GM19438 (cell line): ENCODE data around the gene PACRG.

Experiments
- ATAC-seq: cut with Tn5 transposase; IDR thresholded peaks from one replicate; pipeline ENCODE4 v1.9.1; 2021; ENCODE audit warnings: low read depth; ENCODE audit not compliant: unreplicated experiment

Gene PACRG

GRCh38 chr6:163260111-163260895, 532.5 kb downstream of the PACRG start:
- no peak for ATAC-seq

DNA sequence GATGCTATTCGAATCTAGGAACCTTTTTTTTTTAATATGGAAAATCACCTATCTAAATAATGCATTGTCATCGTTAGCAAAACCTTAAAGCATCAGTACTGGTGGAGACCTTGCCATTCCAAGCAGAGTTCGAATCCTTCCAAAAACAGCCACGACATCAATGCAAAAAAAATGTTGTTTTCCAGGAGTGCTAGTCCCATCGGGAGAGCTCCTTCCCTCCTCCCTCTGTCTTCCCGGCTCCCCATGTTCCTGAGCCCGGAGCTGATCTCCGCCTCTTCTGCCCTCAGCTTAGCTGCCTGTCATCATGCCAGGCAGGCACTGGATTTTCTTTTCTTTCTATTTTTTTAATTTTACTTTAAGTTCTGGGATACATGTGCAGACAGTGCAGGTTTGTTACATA, 533.1 kb downstream of the PACRG start:
- no peak for ATAC-seq

GRCh38 chr6:163261361-163261760, 533.6 kb downstream of the PACRG start:
- ATAC-seq = no peak

GRCh38 chr6:163262080-163262479, 534.3 kb downstream of the PACRG start:
- ATAC-seq = no peak

DNA sequence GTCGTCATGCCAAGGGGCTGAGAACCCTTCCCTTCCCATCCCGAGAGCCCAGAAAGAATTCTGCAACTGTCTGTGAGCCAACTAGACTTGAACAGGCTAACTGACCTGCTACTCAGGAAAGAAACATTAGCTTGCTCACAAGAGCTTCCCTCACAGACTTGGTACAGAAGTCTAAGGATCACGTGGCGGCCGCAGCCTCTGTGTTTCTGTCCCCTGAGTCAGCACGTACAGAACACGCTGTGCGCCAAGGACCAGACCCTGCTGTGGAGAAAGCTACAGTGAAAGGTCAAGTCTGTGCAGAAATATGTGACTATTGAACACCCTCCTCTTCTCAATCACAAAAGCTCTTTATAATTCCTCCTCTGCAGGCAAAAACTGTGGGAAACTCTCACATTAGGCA, 535.4 kb downstream of the PACRG start:
- ATAC-seq = no peak

GRCh38 chr6:163263998-163264661, 536.4 kb downstream of the PACRG start:
- no peak for ATAC-seq

- ATAC-seq = no peak
Observed at GRCh38 chr6:163264662-163265035, 536.9 kb downstream of the PACRG start.

DNA sequence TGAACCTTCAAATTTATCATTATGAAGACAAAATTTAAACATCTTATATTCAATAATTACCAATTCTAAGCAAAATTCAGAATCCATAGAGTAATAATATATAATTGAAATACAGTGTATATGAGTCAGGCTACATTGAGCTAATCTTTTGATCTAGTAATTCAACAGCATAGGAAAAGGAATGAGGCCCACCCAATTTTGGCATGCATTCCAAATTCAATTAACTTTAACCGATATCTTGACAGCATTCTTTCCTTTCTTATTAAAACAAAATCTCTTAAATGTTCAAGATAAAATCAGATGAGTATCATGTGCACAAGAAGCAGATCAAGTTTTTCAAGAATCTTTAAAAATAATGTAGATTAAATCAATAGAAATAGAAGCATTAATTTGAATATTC, 553.9 kb downstream of the PACRG start:
- ATAC-seq = no peak

DNA sequence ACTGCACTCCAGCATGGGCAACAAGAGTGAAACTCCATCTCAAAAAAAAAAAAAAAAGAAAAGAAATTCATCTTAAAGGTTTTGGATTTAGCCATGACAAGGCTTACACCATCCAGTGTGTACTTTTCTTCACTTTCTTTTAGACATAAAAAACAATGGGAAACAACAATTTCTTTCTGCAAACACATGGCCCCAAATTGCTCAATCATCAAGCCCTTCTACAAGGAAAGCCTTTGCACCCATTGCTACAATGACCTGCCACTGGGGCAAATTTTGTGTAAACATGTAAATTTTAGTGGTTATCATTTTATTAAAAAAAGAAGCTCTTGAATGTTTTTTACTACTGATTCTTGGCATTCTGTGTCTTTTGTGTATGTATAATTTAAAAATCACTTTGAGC, 554.9 kb downstream of the PACRG start:
- ATAC-seq = no peak

GRCh38 chr6:163284151-163284550, 556.4 kb downstream of the PACRG start:
- ATAC-seq = no peak

GRCh38 chr6:163285691-163286090, 557.9 kb downstream of the PACRG start:
- ATAC-seq = no peak

DNA sequence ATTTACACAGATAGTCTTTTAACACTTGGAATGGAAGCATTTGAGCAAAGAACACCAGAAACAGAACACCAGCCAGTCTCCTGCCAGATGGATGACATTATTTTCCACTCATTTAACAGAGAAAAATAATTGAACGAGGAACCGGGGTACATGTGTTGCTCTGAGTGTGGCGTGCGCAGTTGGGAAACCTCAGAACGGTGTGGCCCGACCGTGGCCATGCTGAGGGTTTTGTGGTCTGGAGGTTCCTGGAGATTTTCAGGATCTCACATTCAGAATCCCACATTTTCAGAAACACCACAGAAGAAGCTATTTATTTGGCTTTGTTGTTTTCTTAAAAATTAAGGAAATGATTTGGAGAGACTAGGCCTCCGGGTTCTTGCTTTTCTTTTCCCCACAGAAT, 559.9 kb downstream of the PACRG start:
- no peak for ATAC-seq

GRCh38 chr6:163288066-163288465, 560.3 kb downstream of the PACRG start:
- ATAC-seq = no peak

- ATAC-seq = no peak
Observed at GRCh38 chr6:163288915-163289314, 561.1 kb downstream of the PACRG start.

DNA sequence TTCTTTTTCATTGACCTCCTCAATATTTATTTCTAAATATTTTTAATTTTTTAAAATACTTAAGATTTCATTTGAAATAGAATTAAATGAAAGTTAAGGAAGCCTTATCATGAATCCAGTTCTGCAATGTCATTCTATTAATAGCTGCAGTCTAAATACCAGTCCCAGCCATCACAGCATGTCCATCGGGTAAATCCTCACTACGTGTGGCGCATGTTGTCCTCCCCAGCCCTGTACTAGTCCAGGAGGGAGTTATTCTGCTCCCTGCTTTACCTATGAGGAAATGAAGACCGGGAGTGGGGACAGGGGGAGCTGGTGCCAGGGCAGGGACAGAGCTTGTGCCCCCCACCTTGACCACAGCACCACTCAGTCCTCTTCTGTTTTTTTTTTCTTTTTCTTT, 561.7 kb downstream of the PACRG start:
- no peak for ATAC-seq

DNA sequence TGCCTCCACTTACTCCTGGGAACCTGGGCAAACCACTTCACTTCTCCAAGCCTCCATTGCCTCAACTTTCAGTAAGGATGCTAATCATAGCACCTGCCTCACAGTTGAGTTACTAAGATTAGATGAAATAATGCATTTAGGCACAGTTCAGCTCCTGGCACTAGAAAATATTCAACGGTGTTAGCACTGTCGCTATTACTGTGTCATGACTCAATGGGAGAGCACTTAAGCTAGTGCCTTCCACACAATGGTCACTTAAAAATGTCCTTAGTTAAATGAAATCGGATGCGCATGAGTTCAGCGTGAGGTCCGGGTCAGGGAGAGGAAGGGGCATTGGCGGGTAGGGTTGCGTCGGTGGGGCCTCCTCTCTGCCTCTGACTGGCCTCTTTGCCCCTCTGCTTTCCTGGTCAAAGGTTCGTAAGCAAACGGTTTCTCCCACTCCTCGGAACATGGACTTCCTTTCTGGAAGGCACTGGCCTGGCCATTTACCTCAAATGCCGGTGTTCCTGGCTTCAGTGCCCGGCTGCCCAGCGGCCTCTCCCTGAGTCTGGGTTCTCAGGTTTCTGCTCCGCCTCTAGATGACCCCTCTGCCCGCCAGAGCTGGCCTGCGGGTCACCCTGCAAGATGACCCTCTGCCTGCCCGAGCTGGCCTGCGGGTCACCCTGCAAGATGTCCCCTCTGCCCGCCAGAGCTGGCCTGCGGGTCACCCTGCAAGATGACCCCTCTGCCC, 562.9 kb downstream of the PACRG start:
- no peak for ATAC-seq

DNA sequence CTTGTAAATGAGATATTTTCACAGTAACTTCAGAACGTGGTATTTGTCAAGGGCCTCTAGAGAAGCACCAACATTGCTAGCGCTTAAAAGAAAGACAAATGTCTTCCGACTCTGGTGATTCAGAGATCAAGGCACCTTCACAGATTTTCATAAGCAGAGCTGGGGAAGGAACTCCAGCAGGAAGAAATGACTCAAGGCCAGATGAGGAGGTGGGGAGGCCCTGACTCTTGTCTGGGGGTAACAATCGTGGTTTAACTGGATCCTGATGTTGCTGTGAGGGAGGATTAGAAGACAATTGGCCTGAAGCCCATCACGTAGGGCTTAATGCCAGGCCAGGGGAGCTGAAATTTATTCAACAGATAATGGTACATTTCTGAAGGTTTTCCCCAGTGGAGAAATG, 563.8 kb downstream of the PACRG start:
- no peak for ATAC-seq

DNA sequence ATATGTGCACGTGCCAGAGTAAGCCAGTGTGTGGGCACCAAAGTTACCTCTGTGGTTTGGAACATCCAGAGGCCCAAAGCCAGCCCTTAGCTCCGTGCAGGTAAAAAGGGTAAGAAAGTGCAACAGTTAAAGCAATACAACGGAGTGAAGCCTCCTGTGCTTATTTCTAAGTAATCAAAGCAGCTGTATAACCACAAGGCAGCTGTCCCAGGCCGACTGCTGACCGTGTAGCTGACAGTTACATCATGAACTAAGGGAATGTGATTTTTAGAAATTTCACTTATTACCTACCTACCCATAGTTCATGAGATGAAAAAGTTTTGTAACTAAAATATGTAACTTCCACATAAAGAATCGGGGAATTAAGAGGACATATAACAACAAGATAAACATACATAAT, 565.5 kb downstream of the PACRG start:
- ATAC-seq = no peak

DNA sequence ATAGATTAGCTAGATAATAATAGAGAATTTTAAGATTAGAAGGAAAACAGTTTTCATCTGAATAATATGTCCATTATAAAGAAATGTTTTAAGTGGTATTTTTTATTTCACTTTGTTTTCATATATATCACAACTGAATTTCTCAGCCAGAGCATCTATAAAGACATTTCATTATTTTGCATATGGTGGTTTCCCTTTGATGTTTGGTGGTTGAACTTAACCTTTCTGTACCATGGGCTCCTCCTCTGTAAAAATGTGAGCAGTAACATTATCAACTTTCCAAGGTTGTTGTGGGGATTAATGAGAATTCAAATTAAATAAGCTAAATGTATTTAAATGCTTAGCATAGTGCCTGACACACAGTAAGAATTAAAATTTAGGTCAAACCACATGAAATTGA, 567.0 kb downstream of the PACRG start:
- no peak for ATAC-seq

GRCh38 chr6:163296835-163297519, 569.2 kb downstream of the PACRG start:
- ATAC-seq = no peak
